Lower leg skin (tissue), 4 donors: ENCODE results near the gene CSNK1D. TPM values are rescaled to one million over a fixed set of nuclear protein-coding genes. Genes with fewer than 3 reads are reported as not detected.

ENCODE experiments used
- DNase-seq, 2 donors: peaks; one replicate each; pipeline ENCODE4 v3.0.0-alpha.2; 2019; ENCODE audit warnings: low spot score in 2 of 2
- H3K4me3 ChIP-seq: fragments of 200-600 bp; sonication (generic); 2 replicates; pipeline ENCODE4 v1.5.1; 2017; ENCODE audit warnings: mild to moderate bottlenecking, low read depth; ENCODE audit not compliant: poor library complexity, severe bottlenecking
- POLR2A ChIP-seq, 2 donors: fragments of 450-650 bp; IDR thresholded peaks; one replicate each; pipeline ENCODE4 v1.6.1; 2016 to 2017; ENCODE audit warnings: antibody characterized with exemption in 2 of 2, mild to moderate bottlenecking in 1 of 2, moderate library complexity in 1 of 2
- whole genome bisulfite sequencing, 2 donors: methylation state at CpG; one replicate each; pipeline ENCODE4 v1.1.5; 2018; 5-methylcytosine and 5-hydroxymethylcytosine counted together
- intact Hi-C: fragments of 100-400 bp; cut with DNase I; formaldehyde crosslinking; loops from one replicate; pipeline ENCODE4 v1.15.0; 2023; ENCODE audit warnings: low total_unique reads
- total RNA-seq, 4 donors: library from RNA; depleted of rRNA; stranded (reverse); fragments of >200 nt; gene quantifications; one replicate each; pipeline ENCODE4 v1.1.0, GENCODE V29; 2016
- TF ChIP-seq, protein P1 (sequence below), 3 donors: fragments of 450-650 bp; IDR thresholded peaks; one replicate each; pipeline ENCODE4 v1.5.1; 2016; ENCODE audit warnings: antibody characterized with exemption in 3 of 3, mild to moderate bottlenecking in 3 of 3, moderate library complexity in 2 of 3

Gene CSNK1D
- total RNA-seq, 4 donors from 2014 or later: 46.0 to 88.4 (median 56.4) TPM

DNA sequence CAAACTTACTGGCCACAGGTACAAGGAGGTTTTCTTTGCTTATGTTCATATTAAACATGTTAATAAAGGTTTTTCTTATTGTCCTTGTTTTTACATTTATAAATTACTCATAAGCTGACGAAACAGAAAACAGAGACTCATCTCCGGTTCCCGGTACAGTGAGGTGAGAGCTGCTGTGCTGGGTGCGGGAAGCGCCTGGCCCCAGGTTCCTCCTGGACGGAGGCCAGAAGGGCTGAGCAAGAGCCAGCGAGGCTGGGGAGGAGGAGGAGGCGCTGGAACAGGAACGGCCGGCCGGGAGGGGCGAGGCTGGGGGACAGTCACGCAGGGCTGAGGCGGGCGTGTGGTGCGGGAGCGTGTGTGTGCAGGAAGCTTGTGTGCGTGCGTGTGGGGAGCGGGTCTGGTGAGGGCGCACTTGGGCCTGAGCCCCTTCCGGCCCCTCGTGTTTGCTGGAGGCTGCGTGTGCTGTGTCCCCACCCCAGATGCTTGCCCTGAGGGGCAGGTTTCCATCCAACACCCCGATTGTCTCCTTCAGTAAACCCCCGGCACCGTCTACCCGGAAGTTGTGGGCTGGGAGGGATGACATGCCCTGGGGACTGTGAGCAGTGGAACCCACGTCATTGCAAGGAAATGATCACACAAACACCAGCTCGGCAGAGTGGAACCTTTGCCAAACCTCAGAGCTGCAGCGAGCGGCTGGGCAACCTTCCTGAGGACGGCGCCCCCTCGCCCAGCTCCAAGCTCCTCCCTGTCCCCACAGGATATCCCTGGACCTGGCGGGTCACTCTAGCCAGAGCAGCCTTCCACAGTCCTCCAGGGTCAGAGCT is 24.4 kb upstream of the CSNK1D start:
- TF ChIP-seq, protein P1, sequence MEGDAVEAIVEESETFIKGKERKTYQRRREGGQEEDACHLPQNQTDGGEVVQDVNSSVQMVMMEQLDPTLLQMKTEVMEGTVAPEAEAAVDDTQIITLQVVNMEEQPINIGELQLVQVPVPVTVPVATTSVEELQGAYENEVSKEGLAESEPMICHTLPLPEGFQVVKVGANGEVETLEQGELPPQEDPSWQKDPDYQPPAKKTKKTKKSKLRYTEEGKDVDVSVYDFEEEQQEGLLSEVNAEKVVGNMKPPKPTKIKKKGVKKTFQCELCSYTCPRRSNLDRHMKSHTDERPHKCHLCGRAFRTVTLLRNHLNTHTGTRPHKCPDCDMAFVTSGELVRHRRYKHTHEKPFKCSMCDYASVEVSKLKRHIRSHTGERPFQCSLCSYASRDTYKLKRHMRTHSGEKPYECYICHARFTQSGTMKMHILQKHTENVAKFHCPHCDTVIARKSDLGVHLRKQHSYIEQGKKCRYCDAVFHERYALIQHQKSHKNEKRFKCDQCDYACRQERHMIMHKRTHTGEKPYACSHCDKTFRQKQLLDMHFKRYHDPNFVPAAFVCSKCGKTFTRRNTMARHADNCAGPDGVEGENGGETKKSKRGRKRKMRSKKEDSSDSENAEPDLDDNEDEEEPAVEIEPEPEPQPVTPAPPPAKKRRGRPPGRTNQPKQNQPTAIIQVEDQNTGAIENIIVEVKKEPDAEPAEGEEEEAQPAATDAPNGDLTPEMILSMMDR (IDR thresholded peaks at IDR 0.05): no peak
- TF ChIP-seq POLR2A (IDR thresholded peaks at IDR 0.05): no peak
- peak overlapping the region; percentile 8 for H3K4me3 ChIP-seq
- intact Hi-C loops: no loop called here
- DNase-seq: peak; percentile 87 to 98
- WGBS, 2 donors: 0% methylated on average over 33 to 34 of the region's 36 CpGs

DNA sequence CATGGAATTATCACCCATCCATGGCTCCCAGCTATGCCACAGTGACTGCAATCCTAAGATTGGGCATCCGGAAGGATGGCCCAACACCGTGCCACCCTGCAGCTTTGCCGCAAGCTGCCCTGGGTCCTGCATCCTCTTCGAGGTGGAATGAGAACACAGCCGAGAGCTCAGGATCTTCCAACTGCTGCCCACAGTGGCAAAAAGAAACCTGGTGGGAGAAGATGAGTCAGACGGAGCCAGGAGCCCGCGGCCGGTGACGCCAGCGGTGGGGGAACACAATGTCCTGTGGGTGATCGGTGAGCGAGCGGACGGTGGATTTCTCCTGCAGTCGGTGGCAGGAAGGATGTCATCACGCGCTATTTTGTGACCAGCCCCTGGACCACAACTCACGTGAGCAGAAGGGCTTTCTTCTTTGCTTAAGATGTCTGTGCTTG is 23.8 kb upstream of the CSNK1D start:
- no peak overlapping the region for H3K4me3 ChIP-seq
- TF ChIP-seq, protein P1 (IDR thresholded peaks at IDR 0.05): no peak
- no peak for TF ChIP-seq POLR2A (IDR thresholded peaks at IDR 0.05)
- peak; percentile 90 to 98 for DNase-seq
- 33 to 47% methylated on average over 19 of the region's 19 CpGs for WGBS, 2 donors
- intact Hi-C loops: no loop called here

DNA sequence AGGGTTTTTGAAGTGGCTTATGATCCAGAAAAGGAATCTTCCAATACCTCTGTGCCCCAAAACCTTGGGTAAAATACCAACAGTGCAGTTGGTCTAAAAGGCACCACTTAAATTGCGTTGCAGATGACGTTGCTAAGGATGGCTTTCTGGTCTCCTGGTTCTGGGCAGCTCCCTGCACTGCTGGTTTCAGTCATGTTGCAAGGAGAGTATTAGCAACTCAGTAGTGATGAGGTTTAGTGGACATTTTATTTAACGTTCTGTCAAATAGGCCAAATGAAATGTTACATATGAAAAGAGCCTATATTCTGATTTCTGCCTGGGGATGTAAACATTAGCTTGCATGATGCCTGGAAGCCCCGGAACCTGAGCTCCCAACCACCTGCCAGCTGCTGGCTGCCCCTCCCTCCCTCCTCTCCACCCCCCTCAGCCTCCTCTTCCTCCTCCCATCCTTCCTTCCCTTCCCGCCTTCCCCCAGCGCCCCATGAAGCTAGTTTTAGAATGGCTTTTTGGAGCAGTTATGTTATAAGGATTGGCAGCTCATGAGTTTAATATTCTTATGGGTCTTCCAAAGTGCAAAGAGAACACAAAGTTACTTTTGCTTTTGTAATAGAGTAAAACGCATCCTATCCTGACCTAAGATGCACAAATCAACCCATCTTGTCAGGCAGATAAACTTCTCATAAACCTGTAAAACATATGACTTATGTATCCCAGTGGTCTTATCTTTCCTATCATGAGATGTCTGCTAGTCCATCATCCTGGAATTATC is 23.2 kb upstream of the CSNK1D start:
- no peak for DNase-seq
- 48 to 52% methylated on average over 7 of the region's 7 CpGs for WGBS, 2 donors
- intact Hi-C loops: loop anchor here (1.0 kb wide), 1 partner anchor 19 kb away; no protein-coding TSS in a partner anchor
- TF ChIP-seq POLR2A (IDR thresholded peaks at IDR 0.05): no peak
- TF ChIP-seq, protein P1 (IDR thresholded peaks at IDR 0.05): no peak
- no peak overlapping the region for H3K4me3 ChIP-seq

DNA sequence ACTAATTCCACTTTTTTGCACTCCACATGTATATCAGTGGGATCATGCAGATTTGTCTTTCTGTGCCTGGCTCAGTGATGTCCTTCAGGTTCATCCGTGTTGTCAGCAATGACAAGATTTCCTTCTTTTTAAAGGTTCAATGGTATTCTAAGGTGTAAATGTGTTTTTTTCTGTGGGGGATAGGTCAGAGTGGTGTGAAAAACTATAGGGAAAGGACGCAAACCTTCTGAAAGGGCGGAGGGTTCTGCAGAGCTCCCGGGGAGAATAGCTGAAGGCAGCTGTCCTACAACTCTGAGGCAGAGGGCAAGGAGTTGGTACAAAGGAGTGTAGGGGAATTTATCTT is 21.9 kb upstream of the CSNK1D start:
- no peak overlapping the region for H3K4me3 ChIP-seq
- intact Hi-C loops: no loop called here
- WGBS, 2 donors: 80 to 82% methylated on average over 4 of the region's 4 CpGs
- TF ChIP-seq POLR2A (IDR thresholded peaks at IDR 0.05): no peak
- TF ChIP-seq, protein P1 (IDR thresholded peaks at IDR 0.05): no peak
- DNase-seq: no peak

DNA sequence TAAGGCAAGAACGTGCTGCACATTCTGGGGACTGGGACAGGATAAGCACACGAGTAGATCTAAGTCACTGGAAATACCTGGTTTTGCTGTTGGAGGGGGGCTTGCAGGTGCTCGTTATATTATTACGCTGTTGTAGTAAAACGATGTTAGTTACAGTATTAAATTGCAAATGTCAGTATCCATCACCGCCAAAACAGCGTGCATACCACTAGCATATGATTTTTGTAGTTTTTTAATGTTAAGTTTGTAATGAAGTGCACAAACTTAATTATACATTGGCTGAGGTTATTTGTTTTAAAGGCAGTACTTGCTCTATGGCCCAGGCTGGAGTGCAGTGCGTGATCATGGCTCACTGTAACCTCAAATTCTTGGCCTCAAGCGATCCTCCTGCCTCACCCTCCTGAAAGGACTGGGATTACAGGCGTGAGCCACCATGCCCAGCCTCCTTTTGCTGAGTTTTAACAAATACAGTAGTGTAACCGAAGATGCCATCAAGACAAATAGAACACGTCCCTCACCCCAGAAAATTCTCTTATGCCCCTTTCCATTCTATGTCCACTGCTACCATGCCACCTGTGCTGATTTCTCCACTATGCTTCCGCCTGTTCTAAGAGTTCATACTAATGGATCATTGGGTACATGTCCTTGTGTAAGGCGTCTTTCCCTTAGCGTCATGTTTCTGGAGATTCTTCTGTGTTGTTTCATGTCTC is 20.7 kb upstream of the CSNK1D start:
- TF ChIP-seq, protein P1 (IDR thresholded peaks at IDR 0.05): no peak
- no peak for TF ChIP-seq POLR2A (IDR thresholded peaks at IDR 0.05)
- 82% methylated on average over 15 of the region's 15 CpGs for WGBS, 2 donors
- DNase-seq: no peak
- no peak overlapping the region for H3K4me3 ChIP-seq
- intact Hi-C loops: no loop called here
